COR-L47 (cell line): ENCODE results near the gene AGA.
A peak's percentile ranks its signal among the peaks of the same experiment; 100 is the strongest.

Experiments
- DNase-seq: peaks from one replicate; lab custom pipeline; 2025; lab: John Stamatoyannopoulos, UW

Gene AGA

GRCh38 chr4:177386278-177386815 lies 55.9 kb downstream of the AGA start:
- peak; percentile 46 for DNase-seq

- no peak for DNase-seq
These were observed 56.5 kb downstream of the AGA start for GRCh38 chr4:177385576-177386277.

GRCh38 chr4:177384856-177385397 lies 57.3 kb downstream of the AGA start:
- DNase-seq: no peak

- DNase-seq: no peak
These were observed 60.4 kb downstream of the AGA start for GRCh38 chr4:177381762-177382310.
